Amniotic epithelial cell (primary cell): Measurements from ENCODE around the gene METTL22.

Source experiments
- DNase-seq: peaks from one replicate; pipeline ENCODE4 v3.0.0-alpha.2; 2010; ENCODE audit warnings: low read depth

Gene METTL22

DNA sequence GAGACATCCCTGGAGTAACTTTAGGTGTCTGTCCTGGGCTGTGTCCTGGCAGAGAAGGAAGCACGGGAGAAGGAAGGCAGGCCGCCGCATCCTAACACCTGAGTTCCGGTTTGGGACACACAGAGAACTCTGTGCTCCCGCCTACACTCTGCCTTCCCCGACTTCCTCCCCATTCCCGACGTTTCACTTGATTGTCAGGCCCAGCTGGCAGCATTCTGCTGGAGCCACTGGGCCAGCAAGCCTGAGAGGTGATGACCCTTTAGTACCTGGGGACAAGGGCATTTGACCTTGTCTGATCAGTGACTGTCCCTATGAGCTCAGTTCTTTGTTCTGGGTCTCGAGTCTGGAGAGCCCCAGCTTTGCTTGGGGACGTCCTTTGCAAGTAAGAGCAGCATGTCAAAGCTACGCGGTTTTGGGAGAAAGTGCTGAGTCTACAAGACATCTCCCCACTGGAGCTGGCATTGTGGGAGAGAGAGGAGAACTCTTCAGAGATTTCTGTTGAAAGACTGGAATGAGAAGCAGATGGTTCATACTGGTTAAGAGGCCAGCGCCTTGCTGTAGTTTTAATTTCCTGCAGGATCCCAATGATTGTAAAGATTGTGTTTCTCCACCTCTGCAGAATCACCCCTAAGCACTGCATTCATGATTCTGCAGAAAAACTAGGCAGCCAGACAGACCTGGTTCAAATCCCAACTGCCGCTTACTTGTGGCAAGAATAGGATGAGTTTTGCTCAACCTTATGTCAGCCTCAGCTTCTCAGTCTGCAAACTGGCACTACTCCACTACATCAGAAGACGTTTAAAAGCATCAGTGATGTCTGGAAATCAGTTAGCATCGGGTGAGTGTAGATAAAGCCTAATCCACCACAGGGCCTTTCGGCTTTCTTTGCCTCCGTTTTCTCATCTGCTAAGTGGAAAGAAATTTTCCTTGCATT lies 73.6 kb downstream of the METTL22 start:
- no peak for DNase-seq

DNA sequence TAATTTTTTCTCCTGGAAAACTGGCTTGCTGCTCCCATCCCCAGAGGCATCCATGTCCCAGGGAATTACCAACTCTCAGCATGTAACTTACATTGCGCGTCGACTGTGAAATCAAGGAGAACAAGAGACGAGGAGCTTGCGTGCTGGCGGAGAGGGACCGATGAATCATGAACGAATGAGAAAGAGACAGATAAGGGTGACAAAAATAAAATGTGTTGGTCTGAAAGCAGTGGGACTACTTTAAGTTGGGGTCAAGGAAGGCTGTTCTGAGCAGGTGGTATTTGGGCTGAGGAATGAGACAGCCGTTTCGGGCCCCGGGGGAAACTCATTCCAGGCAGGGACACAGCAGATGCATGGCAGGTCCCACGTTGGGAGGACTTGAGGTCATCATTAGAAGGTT lies 75.4 kb downstream of the METTL22 start:
- DNase-seq, result no peak

DNA sequence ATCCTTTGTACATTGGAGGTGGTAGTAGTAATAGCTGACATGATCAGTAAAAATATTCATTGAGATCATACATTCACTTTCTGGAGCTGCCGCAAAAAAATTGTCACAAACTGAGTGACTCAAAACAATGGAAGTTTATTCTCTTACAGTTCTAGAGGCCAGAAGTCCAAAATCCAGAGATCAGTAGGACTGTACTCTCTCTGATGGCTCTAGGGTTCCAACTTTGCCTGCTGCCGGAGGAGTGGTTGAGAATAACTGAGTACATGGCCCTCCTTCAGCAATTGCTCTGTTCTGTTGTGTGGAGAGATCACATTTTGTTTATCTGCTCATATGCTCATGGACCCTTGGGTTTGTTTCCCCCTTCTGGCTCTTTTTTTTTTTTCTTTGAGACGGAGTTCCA lies 76.5 kb downstream of the METTL22 start:
- DNase-seq, result no peak
